ENCODE measurements around the gene TTC7B. TPM values are rescaled to one million over a fixed set of nuclear protein-coding genes. Genes with fewer than 3 reads are reported as not detected.

TTC7B gene
- total RNA-seq, 4 donors from 2014 or later = 14.3 to 48.9 (median 32.5) TPM

DNA sequence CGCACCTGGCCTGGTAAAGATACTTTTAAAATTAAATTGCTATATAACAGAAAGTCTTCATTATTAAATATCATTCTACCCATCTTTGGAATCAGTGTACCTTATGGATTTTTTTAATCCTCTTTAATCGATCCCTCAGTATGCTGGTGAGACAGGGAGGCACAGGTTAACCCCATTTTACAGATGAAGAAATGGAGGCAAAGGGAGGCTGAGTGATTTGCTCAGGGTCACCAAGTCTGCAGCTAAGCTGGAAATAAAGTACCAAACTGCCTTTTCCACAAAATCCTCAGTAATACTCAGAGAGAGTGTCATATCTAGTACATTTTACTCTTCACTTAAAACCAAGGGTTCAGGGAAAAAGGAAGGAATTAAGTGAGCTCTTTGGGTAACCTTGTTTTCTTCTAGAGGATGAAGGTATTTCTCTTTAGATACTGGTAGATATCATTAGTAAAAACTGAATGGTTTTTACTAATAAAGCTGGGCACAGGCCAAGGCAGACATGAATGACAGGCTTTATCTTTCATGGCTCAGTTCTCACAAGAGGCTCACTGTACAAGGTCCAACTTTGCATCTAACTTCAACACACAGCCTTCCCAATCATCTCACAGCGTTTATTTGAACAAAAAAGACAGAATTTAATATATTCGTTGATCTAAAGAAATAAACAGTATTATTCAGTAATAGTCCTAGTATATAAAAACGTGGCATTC lies 35.3 kb upstream of the TTC7B start:
- no peak for DNase-seq (ENCODE audit: low spot score in 2 of 2)
- TF ChIP-seq POLR2A (IDR thresholded peaks at IDR 0.05) = no peak
- no peak for TF ChIP-seq EP300 (IDR thresholded peaks at IDR 0.05)
- no peak for TF ChIP-seq POLR2AphosphoS5 (IDR thresholded peaks at IDR 0.05)
- TF ChIP-seq, protein P1, sequence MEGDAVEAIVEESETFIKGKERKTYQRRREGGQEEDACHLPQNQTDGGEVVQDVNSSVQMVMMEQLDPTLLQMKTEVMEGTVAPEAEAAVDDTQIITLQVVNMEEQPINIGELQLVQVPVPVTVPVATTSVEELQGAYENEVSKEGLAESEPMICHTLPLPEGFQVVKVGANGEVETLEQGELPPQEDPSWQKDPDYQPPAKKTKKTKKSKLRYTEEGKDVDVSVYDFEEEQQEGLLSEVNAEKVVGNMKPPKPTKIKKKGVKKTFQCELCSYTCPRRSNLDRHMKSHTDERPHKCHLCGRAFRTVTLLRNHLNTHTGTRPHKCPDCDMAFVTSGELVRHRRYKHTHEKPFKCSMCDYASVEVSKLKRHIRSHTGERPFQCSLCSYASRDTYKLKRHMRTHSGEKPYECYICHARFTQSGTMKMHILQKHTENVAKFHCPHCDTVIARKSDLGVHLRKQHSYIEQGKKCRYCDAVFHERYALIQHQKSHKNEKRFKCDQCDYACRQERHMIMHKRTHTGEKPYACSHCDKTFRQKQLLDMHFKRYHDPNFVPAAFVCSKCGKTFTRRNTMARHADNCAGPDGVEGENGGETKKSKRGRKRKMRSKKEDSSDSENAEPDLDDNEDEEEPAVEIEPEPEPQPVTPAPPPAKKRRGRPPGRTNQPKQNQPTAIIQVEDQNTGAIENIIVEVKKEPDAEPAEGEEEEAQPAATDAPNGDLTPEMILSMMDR (IDR thresholded peaks at IDR 0.05) = no peak
- 88% methylated on average over 5 of the region's 5 CpGs for WGBS
- H3K27me3 ChIP-seq = no peaks in the 10 kb centered on the region
- no peaks in the 10 kb centered on the region for H3K36me3 ChIP-seq
- no peaks in the 10 kb centered on the region for H3K4me1 ChIP-seq
- H3K9me3 ChIP-seq = no peaks in the 10 kb centered on the region
- H3K4me3 ChIP-seq = no peak overlapping the region
- H3K27ac ChIP-seq = no peak overlapping the region

DNA sequence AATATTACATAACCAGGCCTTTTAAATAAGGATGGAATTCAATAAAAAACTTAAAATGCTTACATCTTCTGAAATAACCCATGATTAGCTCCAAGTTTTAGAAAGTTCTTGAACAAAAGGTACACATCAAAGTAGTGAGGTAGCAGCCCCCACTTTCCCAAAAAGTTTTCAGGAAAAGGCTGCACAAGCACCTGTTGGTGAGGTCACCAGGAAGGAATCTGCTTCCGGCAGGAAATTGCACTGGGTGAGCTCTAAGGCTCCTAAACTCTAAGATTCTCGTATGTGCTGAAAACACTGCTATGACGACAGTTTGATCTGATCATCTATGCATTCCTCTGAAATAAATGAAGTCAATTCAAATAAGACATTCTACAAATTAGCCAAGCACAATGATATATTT lies 34.3 kb upstream of the TTC7B start:
- Histone ChIP-seq H3K9me3 (no peaks in the 10 kb centered on the region), H3K4me1 (no peaks in the 10 kb centered on the region), H3K36me3 (no peaks in the 10 kb centered on the region), H3K4me3 (no peak overlapping the region), H3K27ac (no peak overlapping the region), H3K27me3 (no peaks in the 10 kb centered on the region)
- no peak for DNase-seq (ENCODE audit: low spot score in 2 of 2)
- 42% methylated on average over 3 of the region's 3 CpGs for WGBS
- TF ChIP-seq POLR2A (IDR thresholded peaks at IDR 0.05) (no peak), EP300 (IDR thresholded peaks at IDR 0.05) (no peak), POLR2AphosphoS5 (IDR thresholded peaks at IDR 0.05) (no peak)
- TF ChIP-seq, protein P1 (IDR thresholded peaks at IDR 0.05) = no peak

DNA sequence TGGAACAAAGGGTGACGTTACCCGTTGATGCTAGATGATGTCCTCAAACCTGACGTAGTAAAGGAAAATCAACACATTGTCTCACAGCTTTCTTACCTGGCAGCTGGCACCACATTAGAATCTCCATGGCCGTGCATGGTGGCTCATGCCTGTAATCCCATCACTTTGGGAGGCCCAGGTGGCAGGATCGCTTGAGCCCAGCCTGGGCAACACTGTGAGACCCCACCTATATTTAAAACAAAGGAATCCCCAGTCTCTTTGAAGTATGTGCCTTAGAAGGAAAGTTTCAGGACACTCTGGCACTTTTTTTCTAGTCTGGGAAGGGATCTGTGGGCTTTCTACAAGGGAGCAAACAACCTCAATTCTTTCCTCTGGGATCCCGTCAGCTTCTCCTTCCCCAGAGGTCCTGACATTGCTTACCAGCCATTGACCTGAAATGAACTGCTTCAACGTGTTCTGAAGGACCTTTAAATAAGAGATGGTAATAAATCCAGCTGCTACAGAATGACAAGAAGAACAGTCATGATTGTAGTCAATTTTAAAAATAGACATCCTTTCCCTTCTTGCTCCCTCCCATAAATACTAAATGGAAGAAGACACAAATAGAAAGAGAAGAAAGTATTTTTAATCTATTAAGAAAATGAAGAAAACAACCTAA lies 33.7 kb upstream of the TTC7B start:
- Histone ChIP-seq H3K36me3 (no peaks in the 10 kb centered on the region), H3K4me1 (no peaks in the 10 kb centered on the region), H3K27me3 (no peaks in the 10 kb centered on the region), H3K9me3 (no peaks in the 10 kb centered on the region), H3K4me3 (no peak overlapping the region), H3K27ac (no peak overlapping the region)
- 83% methylated on average over 7 of the region's 7 CpGs for WGBS
- no peak for TF ChIP-seq POLR2A (IDR thresholded peaks at IDR 0.05)
- TF ChIP-seq, protein P1 (IDR thresholded peaks at IDR 0.05) = no peak
- DNase-seq (ENCODE audit: low spot score in 2 of 2) = no peak

DNA sequence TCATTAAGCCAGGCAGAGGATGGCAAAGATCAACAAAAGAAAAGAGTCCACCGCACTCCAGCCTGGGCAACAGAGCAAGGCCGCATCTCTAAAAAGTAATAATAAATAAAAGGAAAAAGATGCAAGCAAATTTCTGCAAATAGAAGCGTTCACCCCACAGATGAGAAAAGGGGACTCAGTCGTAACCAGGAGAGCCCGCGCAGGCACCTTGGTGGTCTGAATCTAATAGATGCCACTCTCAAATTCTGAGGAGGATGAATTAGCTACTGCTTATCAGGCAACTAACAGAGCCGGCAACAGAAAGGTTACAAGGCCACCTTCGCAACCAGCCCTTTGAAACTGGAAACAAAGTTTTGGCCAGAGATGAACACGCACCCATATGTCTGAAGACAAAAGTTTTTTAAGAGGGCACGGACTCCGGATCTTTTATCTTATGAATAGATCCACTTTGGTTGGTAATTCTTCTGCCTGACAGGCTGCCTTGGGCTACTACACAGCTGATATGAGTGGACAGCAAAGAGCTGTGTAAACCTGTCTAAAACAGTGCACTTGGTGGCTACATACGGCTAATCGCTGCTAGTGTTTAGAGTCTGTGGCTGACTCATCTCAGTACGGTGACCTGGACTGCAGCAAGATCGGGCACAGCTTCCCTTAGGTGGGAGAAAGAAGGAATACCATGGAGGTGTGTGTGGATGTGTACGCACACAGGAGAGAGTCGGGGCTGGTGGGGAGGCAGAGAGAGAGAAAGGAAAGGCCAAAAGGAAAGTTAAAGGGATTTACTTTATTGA lies 32.9 kb upstream of the TTC7B start:
- H3K4me3 ChIP-seq = no peak overlapping the region
- no peaks in the 10 kb centered on the region for H3K27me3 ChIP-seq
- H3K9me3 ChIP-seq = no peaks in the 10 kb centered on the region
- WGBS = 90% methylated on average over 17 of the region's 17 CpGs
- TF ChIP-seq POLR2AphosphoS5 (IDR thresholded peaks at IDR 0.05) = no peak
- TF ChIP-seq, protein P1 (IDR thresholded peaks at IDR 0.05) = no peak
- TF ChIP-seq EP300 (IDR thresholded peaks at IDR 0.05) = no peak
- no peak for TF ChIP-seq POLR2A (IDR thresholded peaks at IDR 0.05)
- H3K36me3 ChIP-seq = no peaks in the 10 kb centered on the region
- H3K4me1 ChIP-seq = no peaks in the 10 kb centered on the region
- no peak overlapping the region for H3K27ac ChIP-seq
- DNase-seq (ENCODE audit: low spot score in 2 of 2) = no peak

DNA sequence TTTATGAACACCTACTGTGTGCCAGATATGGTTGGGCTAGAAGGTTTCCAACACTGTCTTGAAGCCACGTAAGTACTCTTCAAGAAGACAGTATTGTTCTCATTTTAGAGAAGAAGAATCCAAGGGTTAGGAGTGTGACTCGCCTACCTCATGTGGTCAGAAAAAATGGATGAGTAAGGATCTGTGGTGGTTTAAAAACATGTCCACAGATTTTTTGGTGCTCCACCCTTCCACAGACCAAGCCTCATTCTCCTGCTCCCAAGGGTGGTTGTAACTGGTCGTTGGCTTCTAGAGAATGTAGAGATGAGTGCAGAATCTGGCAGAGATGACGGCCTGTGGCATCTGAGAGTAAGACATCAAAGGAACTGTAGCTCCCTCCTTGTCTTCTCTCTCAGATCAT lies 30.3 kb upstream of the TTC7B start:
- WGBS = 77% methylated on average over 4 of the region's 4 CpGs
- no peak overlapping the region for H3K4me3 ChIP-seq
- H3K36me3 ChIP-seq = no peaks in the 10 kb centered on the region
- no peaks in the 10 kb centered on the region for H3K4me1 ChIP-seq
- DNase-seq (ENCODE audit: low spot score in 2 of 2) = no peak
- TF ChIP-seq EP300 (IDR thresholded peaks at IDR 0.05) = no peak
- TF ChIP-seq, protein P1 (IDR thresholded peaks at IDR 0.05) = no peak
- no peak for TF ChIP-seq POLR2AphosphoS5 (IDR thresholded peaks at IDR 0.05)
- TF ChIP-seq POLR2A (IDR thresholded peaks at IDR 0.05) = no peak
- H3K9me3 ChIP-seq = no peaks in the 10 kb centered on the region
- H3K27ac ChIP-seq = no peak overlapping the region
- no peaks in the 10 kb centered on the region for H3K27me3 ChIP-seq
